GM12878 (cell line): ENCODE measurements around the gene TECR.

Source experiments
- DPF2 ChIP-seq: fragments of 450-650 bp; IDR thresholded peaks from 2 replicates; pipeline ENCODE4 v1.6.1; 2017; ENCODE audit warnings: mild to moderate bottlenecking
- MEF2A ChIP-seq: IDR thresholded peaks from 2 replicates; pipeline ENCODE4 v1.6.1; 2011; ENCODE audit warnings: low read depth, mild to moderate bottlenecking, low read length, moderate library complexity; ENCODE audit not compliant: insufficient read depth
- MXI1 ChIP-seq: fragments of 150-350 bp; IDR thresholded peaks from 2 replicates; pipeline ENCODE4 v1.6.1; 2011; ENCODE audit warnings: low read depth, mild to moderate bottlenecking, inconsistent platforms, low read length, improper control_type of control experiment
- POLR2A ChIP-seq: IDR thresholded peaks from 2 replicates; pipeline ENCODE4 v1.6.1; 2011; ENCODE audit warnings: low read depth, mild to moderate bottlenecking, low read length
- TAF1 ChIP-seq: IDR thresholded peaks from 2 replicates; pipeline ENCODE4 v1.6.1; 2011; ENCODE audit warnings: mild to moderate bottlenecking, low read depth, low read length, borderline replicate concordance
- ZNF274 ChIP-seq: IDR thresholded peaks from one replicate; pipeline ENCODE4 v1.8.0; 2011; ENCODE audit not compliant: insufficient read length, insufficient read depth
- TF ChIP-seq, protein P1 (sequence below): fragments of 450-650 bp; IDR thresholded peaks from 2 replicates; pipeline ENCODE4 v1.6.1; 2016; ENCODE audit warnings: mild to moderate bottlenecking, moderate library complexity, borderline replicate concordance

DNA sequence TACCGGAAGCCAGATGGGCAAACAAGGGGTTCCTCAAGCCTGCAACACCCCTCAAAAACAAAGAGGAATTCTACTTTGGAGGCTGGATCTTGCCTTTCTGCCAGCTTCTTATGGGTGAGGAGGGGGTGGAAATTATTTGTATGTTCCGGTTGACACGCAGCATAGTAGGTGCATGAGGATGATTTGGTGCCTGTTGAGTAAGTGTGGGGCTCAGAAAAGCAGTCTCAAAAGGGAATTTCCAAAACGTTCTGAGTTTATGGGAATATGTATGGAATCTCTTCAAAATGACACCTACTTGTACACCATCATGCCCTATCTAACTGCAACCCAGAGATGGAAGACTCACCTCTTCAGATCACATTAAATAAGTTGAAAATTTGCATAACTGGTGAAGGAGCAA, 3.0 kb upstream of the TECR start:
- TF ChIP-seq DPF2 (no peak), TAF1 (no peak), POLR2A (no peak), MXI1 (no peak), ZNF274 (no peak), MEF2A (no peak)
- TF ChIP-seq, protein P1, sequence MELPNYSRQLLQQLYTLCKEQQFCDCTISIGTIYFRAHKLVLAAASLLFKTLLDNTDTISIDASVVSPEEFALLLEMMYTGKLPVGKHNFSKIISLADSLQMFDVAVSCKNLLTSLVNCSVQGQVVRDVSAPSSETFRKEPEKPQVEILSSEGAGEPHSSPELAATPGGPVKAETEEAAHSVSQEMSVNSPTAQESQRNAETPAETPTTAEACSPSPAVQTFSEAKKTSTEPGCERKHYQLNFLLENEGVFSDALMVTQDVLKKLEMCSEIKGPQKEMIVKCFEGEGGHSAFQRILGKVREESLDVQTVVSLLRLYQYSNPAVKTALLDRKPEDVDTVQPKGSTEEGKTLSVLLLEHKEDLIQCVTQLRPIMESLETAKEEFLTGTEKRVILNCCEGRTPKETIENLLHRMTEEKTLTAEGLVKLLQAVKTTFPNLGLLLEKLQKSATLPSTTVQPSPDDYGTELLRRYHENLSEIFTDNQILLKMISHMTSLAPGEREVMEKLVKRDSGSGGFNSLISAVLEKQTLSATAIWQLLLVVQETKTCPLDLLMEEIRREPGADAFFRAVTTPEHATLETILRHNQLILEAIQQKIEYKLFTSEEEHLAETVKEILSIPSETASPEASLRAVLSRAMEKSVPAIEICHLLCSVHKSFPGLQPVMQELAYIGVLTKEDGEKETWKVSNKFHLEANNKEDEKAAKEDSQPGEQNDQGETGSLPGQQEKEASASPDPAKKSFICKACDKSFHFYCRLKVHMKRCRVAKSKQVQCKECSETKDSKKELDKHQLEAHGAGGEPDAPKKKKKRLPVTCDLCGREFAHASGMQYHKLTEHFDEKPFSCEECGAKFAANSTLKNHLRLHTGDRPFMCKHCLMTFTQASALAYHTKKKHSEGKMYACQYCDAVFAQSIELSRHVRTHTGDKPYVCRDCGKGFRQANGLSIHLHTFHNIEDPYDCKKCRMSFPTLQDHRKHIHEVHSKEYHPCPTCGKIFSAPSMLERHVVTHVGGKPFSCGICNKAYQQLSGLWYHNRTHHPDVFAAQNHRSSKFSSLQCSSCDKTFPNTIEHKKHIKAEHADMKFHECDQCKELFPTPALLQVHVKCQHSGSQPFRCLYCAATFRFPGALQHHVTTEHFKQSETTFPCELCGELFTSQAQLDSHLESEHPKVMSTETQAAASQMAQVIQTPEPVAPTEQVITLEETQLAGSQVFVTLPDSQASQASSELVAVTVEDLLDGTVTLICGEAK: no peak
